Measurements from ENCODE around the gene A1CF. TPM values are rescaled to one million over a fixed set of nuclear protein-coding genes. Genes with fewer than 3 reads are reported as not detected.
"Not testable (repeated sequence)": the region's sequence is repeated elsewhere in the genome, so short reads cannot be mapped to it uniquely, and the experiment has no call there.

A1CF gene
- total and polyA plus RNA-seq, 3 donors from 2014 or later: 0.12 TPM; not detected in 2

GRCh38 chr10:50927522-50928189 is 42.2 kb upstream of the A1CF start:
- Histone ChIP-seq H3K27me3 (no peaks in the 10 kb centered on the region), H3K4me3 (no peak overlapping the region), H3K36me3 (ENCODE audit: low read depth, missing control alignments) (no peaks in the 10 kb centered on the region), H3K9me3 (no peaks in the 10 kb centered on the region), H3K4me1 (no peaks in the 10 kb centered on the region), H3K27ac (no peak overlapping the region)
- no peak for TF ChIP-seq CTCF (IDR thresholded peaks at IDR 0.05)
- no peak for TF ChIP-seq POLR2A (IDR thresholded peaks at IDR 0.05)
- 61 to 81% methylated on average over 2 of the region's 2 CpGs for WGBS, 2 donors
- no peak for DNase-seq
- intact Hi-C loops (cut with DNase I; ENCODE audit: low total_unique reads): no loop called here

GRCh38 chr10:50923471-50923870 is 38.0 kb upstream of the A1CF start:
- DNase-seq; H3K9me3 ChIP-seq; intact Hi-C loops (cut with DNase I; ENCODE audit: low total_unique reads); H3K4me1 ChIP-seq; H3K4me3 ChIP-seq; H3K36me3 ChIP-seq (ENCODE audit: low read depth, missing control alignments); H3K27me3 ChIP-seq; H3K27ac ChIP-seq: not testable (repeated sequence)
- WGBS, 2 donors: 50 to 67% methylated on average over 1 of the region's 1 CpG

DNA sequence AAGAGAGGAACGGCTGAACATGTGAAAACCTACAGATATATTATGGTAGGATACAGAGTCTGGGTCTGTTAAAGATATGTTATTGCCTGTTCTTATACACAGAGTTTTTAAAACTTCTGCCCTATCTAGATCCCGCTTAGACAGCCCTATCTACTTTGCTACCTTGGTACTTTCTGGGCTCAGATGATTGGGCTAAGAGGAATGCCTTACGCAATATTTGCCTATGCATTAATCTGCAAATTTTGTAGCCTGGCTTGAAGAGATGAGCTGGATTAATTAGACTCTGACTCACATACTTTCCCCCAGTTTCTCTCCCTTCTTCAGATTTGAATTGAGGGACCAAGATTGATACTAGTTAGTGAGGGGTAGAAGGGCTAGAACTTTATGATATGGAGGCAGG is 33.6 kb upstream of the A1CF start:
- H3K4me3 ChIP-seq: no peak overlapping the region
- H3K9me3 ChIP-seq: no peaks in the 10 kb centered on the region
- intact Hi-C loops (cut with DNase I; ENCODE audit: low total_unique reads): no loop called here
- no peaks in the 10 kb centered on the region for H3K36me3 ChIP-seq (ENCODE audit: low read depth, missing control alignments)
- WGBS, 2 donors: 88 to 95% methylated on average over 3 of the region's 3 CpGs
- no peaks in the 10 kb centered on the region for H3K27me3 ChIP-seq
- H3K4me1 ChIP-seq: no peaks in the 10 kb centered on the region
- DNase-seq: no peak
- TF ChIP-seq CTCF (IDR thresholded peaks at IDR 0.05): no peak
- H3K27ac ChIP-seq: no peak overlapping the region

DNA sequence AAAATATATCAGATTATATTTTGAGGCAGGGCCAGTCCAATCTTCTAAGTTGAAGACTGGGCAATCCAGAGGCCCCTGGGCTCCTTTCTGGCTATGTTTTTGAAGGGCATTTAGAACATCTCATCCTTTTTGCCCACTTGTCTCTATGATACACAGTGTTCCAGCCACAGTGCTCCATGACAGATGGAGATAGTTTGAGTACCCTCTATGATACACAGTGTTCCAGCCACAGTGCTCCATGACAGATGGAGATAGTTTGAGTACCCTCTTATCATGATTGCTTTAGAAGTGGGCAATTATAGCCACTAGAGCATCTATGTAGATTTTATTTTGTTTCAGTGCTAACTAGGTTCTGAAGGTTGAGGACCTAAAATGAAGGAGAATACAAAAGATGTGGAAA is 33.1 kb upstream of the A1CF start:
- intact Hi-C loops (cut with DNase I; ENCODE audit: low total_unique reads): no loop called here
- H3K9me3 ChIP-seq: no peaks in the 10 kb centered on the region
- H3K27me3 ChIP-seq: no peaks in the 10 kb centered on the region
- no peak overlapping the region for H3K27ac ChIP-seq
- no peak for DNase-seq
- no peak overlapping the region for H3K4me3 ChIP-seq
- TF ChIP-seq POLR2A (IDR thresholded peaks at IDR 0.05) (no peak), CTCF (IDR thresholded peaks at IDR 0.05) (no peak)
- no peaks in the 10 kb centered on the region for H3K4me1 ChIP-seq
- no peaks in the 10 kb centered on the region for H3K36me3 ChIP-seq (ENCODE audit: low read depth, missing control alignments)

DNA sequence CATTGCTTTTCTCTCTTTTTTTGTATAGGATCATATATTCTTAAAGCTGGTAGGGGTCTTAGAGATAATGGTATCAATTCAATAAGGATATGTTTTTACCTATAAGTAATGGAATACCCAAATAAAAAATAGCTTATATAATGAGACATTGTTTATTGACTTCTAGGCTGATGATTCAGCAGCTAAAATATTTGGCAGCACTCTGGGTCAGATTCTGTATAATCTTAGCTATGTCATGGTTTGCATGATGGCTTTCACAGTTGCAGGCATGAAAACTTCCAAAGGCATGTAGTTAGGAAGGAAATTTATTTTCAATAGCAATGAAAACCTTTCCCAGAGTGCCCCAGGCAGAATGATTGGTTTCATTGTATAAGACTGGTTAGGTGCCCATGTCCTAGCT is 32.1 kb upstream of the A1CF start:
- TF ChIP-seq POLR2A (IDR thresholded peaks at IDR 0.05): no peak
- TF ChIP-seq CTCF (IDR thresholded peaks at IDR 0.05): no peak
- H3K27me3 ChIP-seq: no peaks in the 10 kb centered on the region
- H3K4me1 ChIP-seq: no peaks in the 10 kb centered on the region
- H3K27ac ChIP-seq: no peak overlapping the region
- H3K4me3 ChIP-seq: no peak overlapping the region
- H3K36me3 ChIP-seq (ENCODE audit: low read depth, missing control alignments): no peaks in the 10 kb centered on the region
- no peak for DNase-seq
- intact Hi-C loops (cut with DNase I; ENCODE audit: low total_unique reads): no loop called here
- H3K9me3 ChIP-seq: no peaks in the 10 kb centered on the region
